K562 (cell line): ENCODE results near the gene SLC39A11. TPM values are rescaled to one million over a fixed set of nuclear protein-coding genes. Genes with fewer than 3 reads are reported as not detected.
"Not testable (repeated sequence)": the region's sequence is repeated elsewhere in the genome, so short reads cannot be mapped to it uniquely, and the experiment has no call there.

Experiments
- ATAC-seq: fragments of 200-7000 bp; cut with Tn5 transposase; 3 replicates; pipeline ENCODE4 v1.9.1; 2020; ENCODE audit warnings: moderate library complexity
- BruUV-seq: library from RNA; stranded (reverse); fragments of 400-500 nt; replicated peaks from 2 replicates; lab custom pipeline; 2021; lab: Mats Ljungman, UMichigan
- CTCF ChIA-PET: fragments of 300-600 bp; formaldehyde crosslinking; extraction: SDS; loops from one replicate; lab custom pipeline; 2021; ENCODE audit warnings: low intra/inter-chr PET ratio; lab: Yijun Ruan, JAX
- POLR2A ChIA-PET: fragments of 300-600, 350-650 bp; sonication (Branson Sonifier 250); formaldehyde crosslinking; extraction: SDS; loops from one replicate; lab custom pipeline; 2021; ENCODE audit warnings: antibody characterized with exemption, inconsistent platforms; lab: Yijun Ruan, JAX
- DNase-seq, 4 experiments: peaks; one replicate each; pipeline versions ENCODE4 v3.0.0 to v3.0.0-alpha.2; 2011 to 2018; ENCODE audit warnings: low spot score in 3 of 4, mixed read lengths in 3 of 4; ENCODE audit errors: extremely low read depth in 1 of 4
- FAIRE-seq: peaks from 2 replicates; lab custom pipeline; 2011; peaks lifted over from hg19 to GRCh38; lab: Jason Lieb, UNC
- H2AFZ ChIP-seq: 2 replicates; pipeline ENCODE4 v1.6.0; 2011; ENCODE audit warnings: low read depth, low read length, control low read depth, inconsistent platforms
- H3K27ac ChIP-seq: fragments of 200-600 bp; 3 replicates; pipeline ENCODE4 v1.8.0; 2011; ENCODE audit warnings: low read depth, mild to moderate bottlenecking, control low read depth, inconsistent platforms, low read length, moderate library complexity, mixed read lengths; ENCODE audit errors: extremely low read depth
- H3K27me3 ChIP-seq, 2 experiments: fragments of 300-600 bp in 1 of 2; 2 replicates in 1 of 2; 3 replicates in 1 of 2; pipeline versions ENCODE4 v1.6.0 to v1.8.0; 2011; ENCODE audit warnings: inconsistent platforms in 2 of 2, low read length in 2 of 2, mild to moderate bottlenecking in 1 of 2, mixed read lengths in 1 of 2, moderate library complexity in 1 of 2; ENCODE audit not compliant: control insufficient read depth in 2 of 2, insufficient read depth in 2 of 2
- H3K36me3 ChIP-seq: fragments of 300-600 bp; 3 replicates; pipeline ENCODE4 v1.8.0; 2011; ENCODE audit warnings: mild to moderate bottlenecking, low read length, inconsistent platforms; ENCODE audit not compliant: control insufficient read depth, insufficient read depth
- H3K4me1 ChIP-seq, 2 experiments: fragments of 200-600 bp in 1 of 2; replicated peaks in 1 of 2; 2 replicates in 1 of 2; 3 replicates in 1 of 2; pipeline versions ENCODE4 v1.5.1 to v1.8.0; 2011; ENCODE audit warnings: inconsistent platforms in 2 of 2, low read length in 2 of 2, mild to moderate bottlenecking in 1 of 2, mixed read lengths in 1 of 2, moderate library complexity in 1 of 2; ENCODE audit not compliant: control insufficient read depth in 2 of 2, insufficient read depth in 2 of 2
- H3K4me2 ChIP-seq: 2 replicates; pipeline ENCODE4 v1.6.1; 2011; ENCODE audit warnings: low read length, control low read depth, inconsistent platforms, mixed read lengths; ENCODE audit not compliant: insufficient read depth
- H3K4me3 ChIP-seq: fragments of 200-600 bp; sonication (generic), shearing (Covaris generic); 2 replicates; pipeline ENCODE4 v1.5.1; 2016; ENCODE audit warnings: control low read depth, inconsistent platforms
- H3K79me2 ChIP-seq: fragments of 200-600 bp; 3 replicates; pipeline ENCODE4 v1.8.0; 2011; ENCODE audit warnings: low read length, inconsistent platforms; ENCODE audit not compliant: control insufficient read depth, insufficient read depth
- H3K9ac ChIP-seq, 2 experiments: 2 replicates each; pipeline versions ENCODE4 v1.6.0 to v1.6.1; 2011; ENCODE audit warnings: low read depth in 2 of 2, low read length in 2 of 2, control low read depth in 1 of 2, inconsistent platforms in 1 of 2, mild to moderate bottlenecking in 1 of 2, mixed read lengths in 1 of 2; ENCODE audit not compliant: insufficient read depth in 1 of 2
- H3K9me1 ChIP-seq: one replicate; pipeline ENCODE4 v1.6.0; 2011; ENCODE audit warnings: inconsistent platforms, mild to moderate bottlenecking, low read length, moderate library complexity; ENCODE audit not compliant: control insufficient read depth, insufficient read depth
- H3K9me3 ChIP-seq: replicated peaks from 2 replicates; pipeline ENCODE4 v1.5.1; 2011; ENCODE audit warnings: low read depth, low read length, inconsistent platforms; ENCODE audit not compliant: control insufficient read depth, insufficient read depth
- H4K20me1 ChIP-seq: replicated peaks from 2 replicates; pipeline ENCODE4 v1.6.1; 2011; ENCODE audit warnings: low read length, inconsistent platforms, mixed read lengths; ENCODE audit not compliant: control insufficient read depth, insufficient read depth
- BDP1 ChIP-seq: IDR thresholded peaks from 3 replicates; pipeline ENCODE4 v1.6.1; 2011; ENCODE audit not compliant: insufficient read length, insufficient read depth
- ETV5 ChIP-seq: sonication (generic); formaldehyde crosslinking; IDR thresholded peaks from 2 replicates; pipeline ENCODE4 v1.4.0; 2020; ENCODE audit warnings: low read depth, mild to moderate bottlenecking, missing genetic modification reagents
- EZH2 ChIP-seq: IDR thresholded peaks from 2 replicates; pipeline ENCODE4 v1.6.1; 2012; ENCODE audit warnings: low read depth, mild to moderate bottlenecking, inconsistent platforms, low read length, borderline replicate concordance
- FOSL1 ChIP-seq: fragments of 200-800 bp; sonication (Bioruptor generic); conservative IDR thresholded peaks from 2 replicates; pipeline ENCODE4 v1.6.1; 2016; ENCODE audit warnings: missing genetic modification characterization, missing compliant biosample characterization
- GABPA ChIP-seq: fragments of 200-800 bp; sonication (Bioruptor generic); conservative IDR thresholded peaks from 2 replicates; pipeline ENCODE4 v1.6.1; 2016; ENCODE audit warnings: low read depth, missing genetic modification characterization, missing compliant biosample characterization
- KAT8 ChIP-seq: fragments of 450-650 bp; IDR thresholded peaks from 2 replicates; pipeline ENCODE4 v1.6.1; 2016; ENCODE audit warnings: low read depth, mild to moderate bottlenecking
- NBN ChIP-seq: fragments of 450-650 bp; IDR thresholded peaks from 2 replicates; pipeline ENCODE4 v1.6.1; 2016; ENCODE audit warnings: low read depth, mild to moderate bottlenecking
- SMARCC2 ChIP-seq: fragments of 450-650 bp; IDR thresholded peaks from 2 replicates; pipeline ENCODE4 v1.6.1; 2017; ENCODE audit warnings: antibody characterized with exemption, moderate library complexity, mild to moderate bottlenecking, low read depth
- ZNF274 ChIP-seq: IDR thresholded peaks from 2 replicates; pipeline ENCODE4 v1.6.1; 2011; ENCODE audit warnings: low read depth, mild to moderate bottlenecking, low read length, moderate library complexity, borderline replicate concordance
- WGBS: fragments of 100-300 bp; shearing (Covaris generic); methylation state at CpG from one replicate; pipeline ENCODE4 v1.1.6; 2016; ENCODE audit warnings: low coverage, mixed read lengths; ENCODE audit not compliant: insufficient coverage; ENCODE audit errors: missing lambda C conversion rate; 5-methylcytosine and 5-hydroxymethylcytosine counted together
- in situ Hi-C: fragments of 300-500 bp; cut with MboI; formaldehyde crosslinking; loops from 4 replicates; pipeline ENCODE4 v1.15.0; 2018; ENCODE audit warnings: inconsistent platforms, mixed read lengths
- intact Hi-C: fragments of 100-400 bp; cut with micrococcal nuclease; formaldehyde crosslinking; loops from 2 replicates; pipeline ENCODE4 v1.14.2; 2022
- polyA plus RNA-seq, 8 experiments: library from polyadenylated mRNA; depleted of rRNA in 4 of 8; stranded (reverse) in 5 of 8; unstranded in 3 of 8; fragments of >200 nt; fragmentation: Nextera tagmentation in 2 of 8; fragmentation: Illumina TruSeq in 1 of 8; extraction: Ambion mirVana in 2 of 8; extraction: Trizol in 1 of 8; gene quantifications; 2 replicates each; pipeline versions ENCODE4 v1.2.1 to v1.2.3, GENCODE V29; 2011 to 2014; ENCODE audit warnings: inconsistent platforms in 1 of 8, missing spikeins in 1 of 8
- total RNA-seq, 7 experiments: library from RNA; depleted of rRNA in 6 of 7; stranded (reverse); fragments of >200 nt in 6 of 7; fragmentation: Illumina TruSeq in 2 of 7; extraction: Trizol in 2 of 7; gene quantifications; 2 replicates each; pipeline versions ENCODE4 v1.2.1 to v1.2.3, GENCODE V29; 2011 to 2021; ENCODE audit warnings: low replicate concordance in 1 of 7
- TF ChIP-seq, protein P1 (sequence below): sonication (generic); formaldehyde crosslinking; IDR thresholded peaks from 2 replicates; pipeline ENCODE4 v1.8.1; 2023; ENCODE audit warnings: mild to moderate bottlenecking, missing genetic modification reagents
- TF ChIP-seq, protein P2 (sequence below): fragments of 450-650 bp; formaldehyde crosslinking; IDR thresholded peaks from 2 replicates; pipeline ENCODE4 v1.4.0; 2020; ENCODE audit warnings: mild to moderate bottlenecking, moderate library complexity

SLC39A11 gene
- total and polyA plus RNA-seq, 9 of the 15 experiments (the other 6 are each of a cell fraction or from before 2014, with no cell fraction given) = 10.5 to 26.4 (median 13.4) TPM

GRCh38 chr17:72937707-72938106 lies 154.8 kb downstream of the SLC39A11 start:
- Histone ChIP-seq H3K27me3 (no peaks in the 10 kb centered on the region), H3K9ac (no peak overlapping the region), H4K20me1 (no peaks in the 10 kb centered on the region), H3K79me2 (no peaks in the 10 kb centered on the region), H3K36me3 (no peaks in the 10 kb centered on the region), H3K9me3 (no peaks in the 10 kb centered on the region), H3K4me3 (no peak overlapping the region), H3K27ac (no peak overlapping the region), H2AFZ (no peak overlapping the region), H3K9me1 (no peaks in the 10 kb centered on the region), H3K4me1 (no peaks in the 10 kb centered on the region), H3K4me2 (no peak overlapping the region)
- CTCF ChIA-PET = no interaction called here
- FAIRE-seq (peak; percentile 44), ATAC-seq (no peak), DNase-seq (no peak)
- TF ChIP-seq FOSL1 (no peak), BDP1 (no peak), ETV5 (CRISPR knock-in tag) (no peak), EZH2 (no peak), ZNF274 (no peak), NBN (no peak), GABPA (tag) (no peak), KAT8 (no peak), SMARCC2 (no peak)
- TF ChIP-seq, protein P1, sequence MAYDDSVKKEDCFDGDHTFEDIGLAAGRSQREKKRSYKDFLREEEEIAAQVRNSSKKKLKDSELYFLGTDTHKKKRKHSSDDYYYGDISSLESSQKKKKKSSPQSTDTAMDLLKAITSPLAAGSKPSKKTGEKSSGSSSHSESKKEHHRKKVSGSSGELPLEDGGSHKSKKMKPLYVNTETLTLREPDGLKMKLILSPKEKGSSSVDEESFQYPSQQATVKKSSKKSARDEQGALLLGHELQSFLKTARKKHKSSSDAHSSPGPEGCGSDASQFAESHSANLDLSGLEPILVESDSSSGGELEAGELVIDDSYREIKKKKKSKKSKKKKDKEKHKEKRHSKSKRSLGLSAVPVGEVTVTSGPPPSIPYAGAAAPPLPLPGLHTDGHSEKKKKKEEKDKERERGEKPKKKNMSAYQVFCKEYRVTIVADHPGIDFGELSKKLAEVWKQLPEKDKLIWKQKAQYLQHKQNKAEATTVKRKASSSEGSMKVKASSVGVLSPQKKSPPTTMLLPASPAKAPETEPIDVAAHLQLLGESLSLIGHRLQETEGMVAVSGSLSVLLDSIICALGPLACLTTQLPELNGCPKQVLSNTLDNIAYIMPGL (CRISPR knock-in tag) = no peak
- TF ChIP-seq, protein P2, sequence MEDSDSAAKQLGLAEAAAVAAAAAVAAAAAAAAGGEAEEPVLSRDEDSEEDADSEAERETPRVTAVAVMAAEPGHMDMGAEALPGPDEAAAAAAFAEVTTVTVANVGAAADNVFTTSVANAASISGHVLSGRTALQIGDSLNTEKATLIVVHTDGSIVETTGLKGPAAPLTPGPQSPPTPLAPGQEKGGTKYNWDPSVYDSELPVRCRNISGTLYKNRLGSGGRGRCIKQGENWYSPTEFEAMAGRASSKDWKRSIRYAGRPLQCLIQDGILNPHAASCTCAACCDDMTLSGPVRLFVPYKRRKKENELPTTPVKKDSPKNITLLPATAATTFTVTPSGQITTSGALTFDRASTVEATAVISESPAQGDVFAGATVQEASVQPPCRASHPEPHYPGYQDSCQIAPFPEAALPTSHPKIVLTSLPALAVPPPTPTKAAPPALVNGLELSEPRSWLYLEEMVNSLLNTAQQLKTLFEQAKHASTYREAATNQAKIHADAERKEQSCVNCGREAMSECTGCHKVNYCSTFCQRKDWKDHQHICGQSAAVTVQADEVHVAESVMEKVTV = no peak
- WGBS = 61% methylated on average over 5 of the region's 5 CpGs
- in situ Hi-C loops (no loop called here), intact Hi-C loops (no loop called here)
- no TSS peak for BruUV-seq
- POLR2A ChIA-PET = interaction anchor here (0.8 to 1.3 kb wide), 2 partner anchors 11 to 12 kb away, joined by 4 to 6 read pairs; no protein-coding TSS in a partner anchor

GRCh38 chr17:72937254-72937653 lies 155.2 kb downstream of the SLC39A11 start:
- ATAC-seq, BruUV-seq, H3K27me3 ChIP-seq: not testable (repeated sequence)

More at GRCh38 chr17:72937254-72937653, 155.2 kb downstream of the SLC39A11 start:
- H3K9ac ChIP-seq, DNase-seq, in situ Hi-C loops, FAIRE-seq, H3K4me2 ChIP-seq, H3K9me1 ChIP-seq, H3K79me2 ChIP-seq, H3K9me3 ChIP-seq, H4K20me1 ChIP-seq, H3K4me3 ChIP-seq, H3K27ac ChIP-seq, H3K4me1 ChIP-seq, CTCF ChIA-PET, intact Hi-C loops, H2AFZ ChIP-seq, H3K36me3 ChIP-seq: not testable (repeated sequence)
- POLR2A ChIA-PET = interaction anchor here (0.8 to 1.3 kb wide), 2 partner anchors 12 kb away, joined by 4 to 6 read pairs; no protein-coding TSS in a partner anchor
- 88% methylated on average over 8 of the region's 8 CpGs for WGBS
